HEK293T (cell line): ENCODE measurements around the gene TMEM238L.

Experiments used
- CTCF ChIA-PET: fragments of 350-600 bp; formaldehyde crosslinking; extraction: SDS; loops from one replicate; lab custom pipeline; 2021; ENCODE audit warnings: antibody characterized with exemption, inconsistent platforms; lab: Yijun Ruan, JAX
- POLR2A ChIA-PET: fragments of 350-600 bp; formaldehyde crosslinking; extraction: SDS; loops from one replicate; lab custom pipeline; 2020; ENCODE audit warnings: antibody characterized with exemption, inconsistent platforms; lab: Yijun Ruan, JAX
- DNase-seq: peaks from one replicate; pipeline ENCODE4 v3.0.0; 2012; ENCODE audit warnings: mixed read lengths; ENCODE audit errors: extremely low spot score
- ARNT ChIP-seq: fragments of 450-650 bp; IDR thresholded peaks from 2 replicates; pipeline ENCODE4 v1.6.1; 2017; ENCODE audit warnings: mild to moderate bottlenecking
- BHLHE40 ChIP-seq: fragments of 450-650 bp; IDR thresholded peaks from 2 replicates; pipeline ENCODE4 v1.6.1; 2016; ENCODE audit warnings: mild to moderate bottlenecking, moderate library complexity, borderline replicate concordance
- CTBP1 ChIP-seq: fragments of 450-650 bp; IDR thresholded peaks from 2 replicates; pipeline ENCODE4 v1.6.1; 2016; ENCODE audit warnings: borderline replicate concordance
- ELF4 ChIP-seq: fragments of 450-650 bp; IDR thresholded peaks from 2 replicates; pipeline ENCODE4 v1.6.1; 2017; ENCODE audit warnings: antibody characterized with exemption
- FOXA1 ChIP-seq: fragments of 450-650 bp; IDR thresholded peaks from 2 replicates; pipeline ENCODE4 v1.6.1; 2016; ENCODE audit warnings: mild to moderate bottlenecking
- FOXK2 ChIP-seq: fragments of 450-650 bp; IDR thresholded peaks from 2 replicates; pipeline ENCODE4 v1.6.1; 2016; ENCODE audit warnings: mild to moderate bottlenecking
- FOXM1 ChIP-seq: fragments of 450-650 bp; IDR thresholded peaks from 2 replicates; pipeline ENCODE4 v1.6.1; 2017; ENCODE audit warnings: mild to moderate bottlenecking, borderline replicate concordance
- HDGF ChIP-seq: fragments of 450-650 bp; IDR thresholded peaks from 2 replicates; pipeline ENCODE4 v1.6.1; 2017; ENCODE audit warnings: antibody characterized with exemption, borderline replicate concordance
- L3MBTL2 ChIP-seq: fragments of 450-650 bp; conservative IDR thresholded peaks from 2 replicates; pipeline ENCODE4 v1.6.1; 2016; ENCODE audit warnings: mild to moderate bottlenecking
- LEF1 ChIP-seq: fragments of 450-650 bp; IDR thresholded peaks from 2 replicates; pipeline ENCODE4 v1.6.1; 2017; ENCODE audit warnings: mild to moderate bottlenecking, borderline replicate concordance
- NFRKB ChIP-seq: fragments of 450-650 bp; IDR thresholded peaks from 2 replicates; pipeline ENCODE4 v1.6.1; 2016; ENCODE audit warnings: mild to moderate bottlenecking, moderate library complexity
- SP1 ChIP-seq: fragments of 450-650 bp; IDR thresholded peaks from 2 replicates; pipeline ENCODE4 v1.6.1; 2017
- SUZ12 ChIP-seq: fragments of 450-650 bp; IDR thresholded peaks from 2 replicates; pipeline ENCODE4 v1.6.1; 2016; ENCODE audit warnings: mild to moderate bottlenecking
- TARDBP ChIP-seq: fragments of 450-650 bp; IDR thresholded peaks from 2 replicates; pipeline ENCODE4 v1.6.1; 2016
- ZNF384 ChIP-seq: fragments of 450-650 bp; IDR thresholded peaks from 2 replicates; pipeline ENCODE4 v1.6.1; 2016
- TF ChIP-seq, protein P1 (sequence below): fragments of 450-650 bp; IDR thresholded peaks from 2 replicates; pipeline ENCODE4 v1.6.1; 2016

Gene TMEM238L

DNA sequence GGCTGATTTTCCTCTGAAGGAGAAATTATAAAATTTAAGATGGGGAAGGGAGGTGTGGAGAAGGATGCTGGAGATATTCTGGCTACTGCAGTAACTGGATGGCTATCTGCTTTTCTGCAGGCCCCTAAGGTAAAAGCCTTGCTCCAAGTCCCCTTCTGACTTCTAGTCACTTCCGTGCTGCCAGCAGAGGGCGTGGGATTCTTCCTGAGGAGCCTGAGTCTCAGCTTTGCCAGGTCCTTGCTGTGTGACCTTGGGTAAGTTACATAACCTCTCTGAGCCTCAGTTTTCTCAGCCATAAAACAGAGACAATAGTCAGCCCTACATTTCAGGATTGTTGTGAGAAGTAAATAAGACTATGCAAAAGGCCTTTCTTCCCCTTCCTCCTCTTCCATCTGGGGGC is 49.8 kb downstream of the TMEM238L start:
- TF ChIP-seq NFRKB = no peak
- TF ChIP-seq FOXA1 = no peak
- no peak for TF ChIP-seq ELF4
- no peak for TF ChIP-seq SP1
- TF ChIP-seq L3MBTL2 = no peak
- TF ChIP-seq HDGF = no peak
- no peak for TF ChIP-seq SUZ12
- TF ChIP-seq FOXK2 = no peak
- TF ChIP-seq TARDBP = no peak
- TF ChIP-seq BHLHE40 = no peak
- TF ChIP-seq CTBP1 = no peak
- no peak for TF ChIP-seq ARNT
- TF ChIP-seq, protein P1, sequence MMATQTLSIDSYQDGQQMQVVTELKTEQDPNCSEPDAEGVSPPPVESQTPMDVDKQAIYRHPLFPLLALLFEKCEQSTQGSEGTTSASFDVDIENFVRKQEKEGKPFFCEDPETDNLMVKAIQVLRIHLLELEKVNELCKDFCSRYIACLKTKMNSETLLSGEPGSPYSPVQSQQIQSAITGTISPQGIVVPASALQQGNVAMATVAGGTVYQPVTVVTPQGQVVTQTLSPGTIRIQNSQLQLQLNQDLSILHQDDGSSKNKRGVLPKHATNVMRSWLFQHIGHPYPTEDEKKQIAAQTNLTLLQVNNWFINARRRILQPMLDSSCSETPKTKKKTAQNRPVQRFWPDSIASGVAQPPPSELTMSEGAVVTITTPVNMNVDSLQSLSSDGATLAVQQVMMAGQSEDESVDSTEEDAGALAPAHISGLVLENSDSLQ = no peak
- no peak for TF ChIP-seq LEF1
- no peak for TF ChIP-seq FOXM1
- TF ChIP-seq ZNF384 = no peak
- CTCF ChIA-PET = no interaction called here
- peak; percentile 55 for DNase-seq
- POLR2A ChIA-PET = no interaction called here

GRCh38 chr17:10752696-10753095 is 51.2 kb downstream of the TMEM238L start:
- TF ChIP-seq SUZ12 = no peak
- TF ChIP-seq ELF4 = no peak
- TF ChIP-seq ARNT = no peak
- DNase-seq = no peak
- ChIA-PET CTCF (no interaction called here), POLR2A (no interaction called here)

- ChIA-PET CTCF (no interaction called here), POLR2A (no interaction called here)
- TF ChIP-seq, protein P1 = no peak
- no peak for TF ChIP-seq TARDBP
- DNase-seq = no peak
These were observed 52.3 kb downstream of the TMEM238L start for GRCh38 chr17:10751563-10751962.

- ChIA-PET POLR2A (no interaction called here), CTCF (no interaction called here)
- no peak for DNase-seq
- TF ChIP-seq BHLHE40 (no peak), FOXK2 (no peak), ZNF384 (no peak), FOXM1 (no peak), SUZ12 (no peak), SP1 (no peak)
These were observed 53.7 kb downstream of the TMEM238L start for GRCh38 chr17:10750210-10750609.

GRCh38 chr17:10748531-10749181 is 55.2 kb downstream of the TMEM238L start:
- ChIA-PET CTCF (interaction anchor here (1.0 to 1.3 kb wide), 2 partner anchors 11 to 12 kb away, joined by 3 to 5 read pairs; no protein-coding TSS in a partner anchor), POLR2A (no interaction called here)
- no peak for TF ChIP-seq HDGF
- no peak for TF ChIP-seq NFRKB
- TF ChIP-seq ARNT = no peak
- no peak for TF ChIP-seq ZNF384
- no peak for TF ChIP-seq L3MBTL2
- no peak for DNase-seq

- DNase-seq = no peak
- ChIA-PET CTCF (interaction anchor here (0.6 kb wide), 1 partner anchor 928 kb away, joined by 4 read pairs; no protein-coding TSS in a partner anchor), POLR2A (no interaction called here)
- TF ChIP-seq TARDBP (no peak), SP1 (no peak), LEF1 (no peak), NFRKB (no peak), FOXA1 (no peak), SUZ12 (no peak), ARNT (no peak), CTBP1 (no peak), ELF4 (no peak), L3MBTL2 (no peak), FOXK2 (no peak), ZNF384 (no peak), FOXM1 (no peak)
- TF ChIP-seq, protein P1 = no peak
These were observed 58.7 kb downstream of the TMEM238L start for GRCh38 chr17:10745231-10745630.
